HG03521 (cell line): ENCODE data around the gene PRM2.
"Not testable (repeated sequence)": the region's sequence is repeated elsewhere in the genome, so short reads cannot be mapped to it uniquely, and the experiment has no call there.

ENCODE experiments used
- ATAC-seq: cut with Tn5 transposase; IDR thresholded peaks from one replicate; pipeline ENCODE4 v1.9.1; 2021; ENCODE audit warnings: mild to moderate bottlenecking, moderate library complexity; ENCODE audit not compliant: unreplicated experiment

Gene PRM2

GRCh38 chr16:11290102-11290893 lies 14.0 kb upstream of the PRM2 start:
- ATAC-seq, result no peak

- ATAC-seq, result not testable (repeated sequence)
Observed at GRCh38 chr16:11289696-11290095, 13.4 kb upstream of the PRM2 start.

GRCh38 chr16:11289202-11289601 lies 12.9 kb upstream of the PRM2 start:
- ATAC-seq, result no peak

GRCh38 chr16:11285842-11286241 lies 9.6 kb upstream of the PRM2 start:
- ATAC-seq, result no peak

GRCh38 chr16:11283820-11284248 lies 7.6 kb upstream of the PRM2 start:
- ATAC-seq, result no peak

GRCh38 chr16:11280616-11281522 lies 4.6 kb upstream of the PRM2 start, which contains the start of gene PRM1:
Gene PRM1 (minus strand): TSS chr16:11281330. CDS start chr16:11281238, 92 bp downstream.
- no peak for ATAC-seq

- ATAC-seq, result no peak
Observed at GRCh38 chr16:11278681-11279628, 2.7 kb upstream of the PRM2 start.

GRCh38 chr16:11277607-11278337 lies 1.5 kb upstream of the PRM2 start:
- ATAC-seq, result no peak

GRCh38 chr16:11276896-11277593 lies 765 bp upstream of the PRM2 start:
- no peak for ATAC-seq

GRCh38 chr16:11274964-11275363 lies 1.3 kb downstream of the PRM2 start:
- no peak for ATAC-seq

GRCh38 chr16:11273721-11274324 lies 2.5 kb downstream of the PRM2 start:
- no peak for ATAC-seq

- ATAC-seq, result no peak
Observed at GRCh38 chr16:11272921-11273720, 3.2 kb downstream of the PRM2 start, which contains the start of gene PRM3. Gene PRM3 (minus strand): TSS chr16:11273629. CDS start chr16:11273595, 34 bp downstream.

GRCh38 chr16:11272484-11272883 lies 3.8 kb downstream of the PRM2 start:
- no peak for ATAC-seq

GRCh38 chr16:11271610-11272009 lies 4.7 kb downstream of the PRM2 start:
- ATAC-seq, result no peak

- ATAC-seq, result no peak
Observed at GRCh38 chr16:11270602-11271162, 5.6 kb downstream of the PRM2 start.

GRCh38 chr16:11268921-11269375 lies 7.3 kb downstream of the PRM2 start, which contains the start of gene TNP2:
Gene TNP2 (minus strand): TSS chr16:11269325. CDS start chr16:11269262, 63 bp downstream.
- no peak for ATAC-seq

- ATAC-seq, result no peak
Observed at GRCh38 chr16:11265124-11265523, 11.2 kb downstream of the PRM2 start.
